GM13977 (cell line): ENCODE measurements around the gene NIFK.

ENCODE experiments used
- DNase-seq: peaks from one replicate; pipeline ENCODE4 v3.0.0; 2012; ENCODE audit warnings: low spot score
- CTCF ChIP-seq: IDR thresholded peaks from 2 replicates; pipeline ENCODE4 v1.5.1; 2012; ENCODE audit warnings: mild to moderate bottlenecking, control low read depth; ENCODE audit not compliant: insufficient read depth; ENCODE audit errors: extremely low read depth, missing control alignments
- in situ Hi-C: fragments of 300-500 bp; cut with MboI; formaldehyde crosslinking; loops from one replicate; pipeline ENCODE4 v1.12.0; 2022; ENCODE audit warnings: low sequenced_read_pairs, low pct_unique_long_range_greater_than_20kb, mixed read lengths, inconsistent platforms; ENCODE audit not compliant: unreplicated experiment

The NIFK gene

GRCh38 chr2:121754851-121755236 lies 18.2 kb upstream of the NIFK start:
- no peak for TF ChIP-seq CTCF
- in situ Hi-C loops = no loop called here

GRCh38 chr2:121748202-121748601 lies 11.5 kb upstream of the NIFK start:
- DNase-seq = no peak
- peak; percentile 47 for TF ChIP-seq CTCF

More at GRCh38 chr2:121754851-121755236, 18.2 kb upstream of the NIFK start:
- DNase-seq = no peak

GRCh38 chr2:121746071-121746578 lies 9.4 kb upstream of the NIFK start:
- TF ChIP-seq CTCF = no peak

More at GRCh38 chr2:121748202-121748601, 11.5 kb upstream of the NIFK start:
- in situ Hi-C loops = no loop called here

GRCh38 chr2:121741450-121741849 lies 4.8 kb upstream of the NIFK start:
- in situ Hi-C loops = no loop called here
- no peak for DNase-seq
- no peak for TF ChIP-seq CTCF

More at GRCh38 chr2:121746071-121746578, 9.4 kb upstream of the NIFK start:
- no peak for DNase-seq
- in situ Hi-C loops = no loop called here

GRCh38 chr2:121740973-121741372 lies 4.3 kb upstream of the NIFK start:
- no peak for DNase-seq
- in situ Hi-C loops = no loop called here
- TF ChIP-seq CTCF = no peak

- in situ Hi-C loops = no loop called here
- TF ChIP-seq CTCF = no peak
- no peak for DNase-seq
Measured at GRCh38 chr2:121736140-121736461, 574 bp downstream of the NIFK start.
